Keratinocyte (primary cell): Measurements from ENCODE around the gene FREM3. TPM values are rescaled to one million over a fixed set of nuclear protein-coding genes. Genes with fewer than 3 reads are reported as not detected.

Source experiments
- DNase-seq: peaks from one replicate; pipeline ENCODE4 v3.0.0-alpha.2; 2011; ENCODE audit warnings: low read depth, missing footprints, low spot score
- FAIRE-seq: peaks from 2 replicates; lab custom pipeline; 2011; peaks lifted over from hg19 to GRCh38; lab: Jason Lieb, UNC
- H2AFZ ChIP-seq: 2 replicates; pipeline ENCODE4 v1.6.0; 2012; ENCODE audit warnings: low read length, control low read depth, inconsistent platforms; ENCODE audit not compliant: control insufficient read depth
- H3K27ac ChIP-seq: 2 replicates; pipeline ENCODE4 v1.5.1; 2011; ENCODE audit warnings: low read length; ENCODE audit not compliant: control insufficient read depth, insufficient read depth
- H3K27me3 ChIP-seq: 3 replicates; pipeline ENCODE4 v1.6.0; 2011; ENCODE audit warnings: low read length; ENCODE audit not compliant: control insufficient read depth, insufficient read depth; ENCODE audit errors: extremely low read depth
- H3K36me3 ChIP-seq, 2 experiments: 2 replicates in 1 of 2; 3 replicates in 1 of 2; pipeline ENCODE4 v1.5.1; 2011; ENCODE audit warnings: low read length in 2 of 2, mild to moderate bottlenecking in 1 of 2; ENCODE audit not compliant: control insufficient read depth in 2 of 2, insufficient read depth in 2 of 2; ENCODE audit errors: extremely low read depth in 1 of 2
- H3K4me1 ChIP-seq: 3 replicates; pipeline ENCODE4 v1.5.1; 2011; ENCODE audit warnings: low read length; ENCODE audit not compliant: control insufficient read depth, insufficient read depth; ENCODE audit errors: extremely low read depth
- H3K4me2 ChIP-seq: 3 replicates; pipeline ENCODE4 v1.6.0; 2011; ENCODE audit warnings: low read depth, low read length; ENCODE audit not compliant: control insufficient read depth, insufficient read depth; ENCODE audit errors: extremely low read depth
- H3K4me3 ChIP-seq, 3 experiments: fragments of 200-600 bp in 1 of 3; sonication (generic) in 1 of 3; 2 replicates in 2 of 3; 3 replicates in 1 of 3; pipeline ENCODE4 v1.5.1; 2011 to 2016; ENCODE audit warnings: low read length in 3 of 3, mild to moderate bottlenecking in 3 of 3, control low read depth in 2 of 3, inconsistent platforms in 1 of 3, low read depth in 1 of 3, mixed read lengths in 1 of 3, mixed run types in 1 of 3, moderate library complexity in 1 of 3; ENCODE audit not compliant: control insufficient read depth in 2 of 3, insufficient read depth in 2 of 3; ENCODE audit errors: extremely low read depth in 1 of 3
- H3K79me2 ChIP-seq: 2 replicates; pipeline ENCODE4 v1.6.0; 2012; ENCODE audit warnings: low read length; ENCODE audit not compliant: control insufficient read depth, insufficient read depth
- H3K9ac ChIP-seq: 3 replicates; pipeline ENCODE4 v1.6.0; 2011; ENCODE audit warnings: low read length; ENCODE audit not compliant: control insufficient read depth, insufficient read depth; ENCODE audit errors: extremely low read depth
- H3K9me1 ChIP-seq: 3 replicates; pipeline ENCODE4 v1.6.0; 2011; ENCODE audit warnings: low read length; ENCODE audit not compliant: control insufficient read depth, insufficient read depth; ENCODE audit errors: extremely low read depth
- H3K9me3 ChIP-seq: 2 replicates; pipeline ENCODE4 v1.5.1; 2012; ENCODE audit warnings: low read depth, low read length; ENCODE audit not compliant: control insufficient read depth
- H4K20me1 ChIP-seq: 3 replicates; pipeline ENCODE4 v1.6.0; 2011; ENCODE audit warnings: low read length; ENCODE audit not compliant: control insufficient read depth, insufficient read depth; ENCODE audit errors: extremely low read depth
- CTCF ChIP-seq, 3 experiments: IDR thresholded peaks in 1 of 3; conservative IDR thresholded peaks in 1 of 3; optimal IDR thresholded peaks in 1 of 3; 2 replicates in 2 of 3; 3 replicates in 1 of 3; pipeline versions ENCODE3 to v1.5.1; 2011; ENCODE audit warnings: low read length in 3 of 3, mild to moderate bottlenecking in 3 of 3, moderate library complexity in 2 of 3, control low read depth in 1 of 3, inconsistent platforms in 1 of 3; ENCODE audit not compliant: insufficient read depth in 2 of 3; ENCODE audit errors: extremely low read depth in 1 of 3
- EZH2 ChIP-seq: IDR thresholded peaks from one replicate; pipeline ENCODE4 v1.6.1; 2012; ENCODE audit warnings: inconsistent platforms, mild to moderate bottlenecking, low read length, moderate library complexity
- dilution Hi-C: fragments of 300-500 bp; cut with MboI; formaldehyde crosslinking; loops from one replicate; pipeline ENCODE4 v1.7.0; 2020; ENCODE audit warnings: low sequenced_read_pairs; ENCODE audit not compliant: extremely low pct_ligation_motif_present
- polyA plus RNA-seq, 5 experiments: library from polyadenylated mRNA; depleted of rRNA in 3 of 5; stranded (reverse) in 3 of 5; stranded (forward) in 1 of 5; unstranded in 1 of 5; fragments of >200 nt; gene quantifications; 1 replicate in 1 of 5; 2 replicates in 3 of 5; 3 replicates in 1 of 5; pipeline versions ENCODE4 v1.2.1 to v1.2.3, GENCODE V29; 2011 to 2012; ENCODE audit warnings: missing spikeins in 2 of 5, low read depth in 1 of 5, low replicate concordance in 1 of 5

The FREM3 gene
- polyA plus RNA-seq, 1 donor (not counting 4 experiments of a cell fraction or from before 2014, with no cell fraction given): not detected

GRCh38 chr4:143597276-143597675, 103.2 kb downstream of the FREM3 start:
- H4K20me1 ChIP-seq: no peaks in the 10 kb centered on the region
- dilution Hi-C loops: no loop called here
- H3K27ac ChIP-seq: no peak overlapping the region
- no peak for DNase-seq
- H3K4me2 ChIP-seq: no peak overlapping the region
- no peaks in the 10 kb centered on the region for H3K9me3 ChIP-seq
- H3K4me3 ChIP-seq: no peak overlapping the region
- no peaks in the 10 kb centered on the region for H3K79me2 ChIP-seq
- H2AFZ ChIP-seq: no peak overlapping the region
- no peaks in the 10 kb centered on the region for H3K9me1 ChIP-seq
- H3K36me3 ChIP-seq: no peaks in the 10 kb centered on the region
- H3K9ac ChIP-seq: no peak overlapping the region
- no peaks in the 10 kb centered on the region for H3K27me3 ChIP-seq
- FAIRE-seq: no peak
- no peak for TF ChIP-seq CTCF (optimal IDR thresholded peaks at IDR 0.05 in 1 of 3, IDR thresholded peaks at IDR 0.05 in 1 of 3, conservative IDR thresholded peaks at IDR 0.05 in 1 of 3; ENCODE audit: extremely low read depth in 1 of 3, insufficient read depth in 2 of 3, low read length in 3 of 3)
- no peak for TF ChIP-seq EZH2
- no peaks in the 10 kb centered on the region for H3K4me1 ChIP-seq

DNA sequence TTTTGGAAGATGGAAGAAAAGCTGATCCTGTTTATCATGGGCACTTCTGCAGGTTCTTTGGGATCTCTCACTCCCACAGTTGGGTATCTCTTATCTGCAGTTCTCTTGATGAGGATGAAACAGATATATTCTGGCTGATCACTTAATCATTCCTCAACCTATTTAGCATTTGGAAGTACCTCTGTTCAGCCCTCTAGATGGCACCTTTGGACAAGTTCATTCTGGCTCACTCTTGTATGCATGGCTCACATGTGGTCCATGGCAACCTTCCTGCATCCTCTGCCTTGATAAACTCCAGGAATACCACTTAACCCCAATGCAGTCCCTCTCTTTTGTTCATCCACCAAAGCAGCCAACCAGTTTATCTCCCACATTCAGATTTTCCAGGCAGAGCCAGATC, 112.8 kb downstream of the FREM3 start:
- Histone ChIP-seq H3K27ac (no peak overlapping the region), H3K9me3 (no peaks in the 10 kb centered on the region), H3K4me1 (no peaks in the 10 kb centered on the region), H3K27me3 (no peaks in the 10 kb centered on the region), H2AFZ (no peak overlapping the region), H3K4me3 (no peak overlapping the region), H3K79me2 (no peaks in the 10 kb centered on the region), H3K9ac (no peak overlapping the region), H3K4me2 (no peak overlapping the region), H3K9me1 (no peaks in the 10 kb centered on the region), H4K20me1 (no peaks in the 10 kb centered on the region), H3K36me3 (no peaks in the 10 kb centered on the region)
- dilution Hi-C loops: no loop called here
- no peak for DNase-seq
- no peak for TF ChIP-seq EZH2
- TF ChIP-seq CTCF (optimal IDR thresholded peaks at IDR 0.05 in 1 of 3, IDR thresholded peaks at IDR 0.05 in 1 of 3, conservative IDR thresholded peaks at IDR 0.05 in 1 of 3; ENCODE audit: extremely low read depth in 1 of 3, insufficient read depth in 2 of 3, low read length in 3 of 3): peak in 2 of 3 experiments; percentile 14 to 31
- FAIRE-seq: no peak
